ENCODE data around the gene SPPL2B.

GRCh38 chr19:2342656-2343288 is 14.3 kb downstream of the SPPL2B start:
- TF ChIP-seq ARNTL (CRISPR knock-in tag; IDR thresholded peaks at IDR 0.05; ENCODE audit: borderline replicate concordance, low read depth) (no peak), PATZ1 (CRISPR knock-in tag; IDR thresholded peaks at IDR 0.05; ENCODE audit: borderline replicate concordance) (no peak), PPARA (CRISPR knock-in tag; IDR thresholded peaks at IDR 0.05; ENCODE audit: borderline replicate concordance) (no peak), BACH2 (CRISPR knock-in tag; IDR thresholded peaks at IDR 0.05; ENCODE audit: borderline replicate concordance) (no peak), TOX (CRISPR knock-in tag; IDR thresholded peaks at IDR 0.05; ENCODE audit: borderline replicate concordance) (no peak), TSHZ2 (CRISPR knock-in tag; IDR thresholded peaks at IDR 0.05) (no peak), CSRNP3 (CRISPR knock-in tag; IDR thresholded peaks at IDR 0.05) (no peak), ZFP30 (CRISPR knock-in tag; IDR thresholded peaks at IDR 0.05) (no peak), ZNF8 (CRISPR knock-in tag; IDR thresholded peaks at IDR 0.05) (no peak), OSR1 (CRISPR knock-in tag; IDR thresholded peaks at IDR 0.05) (no peak), ZFP3 (CRISPR knock-in tag; IDR thresholded peaks at IDR 0.05) (no peak), ZC3H10 (CRISPR knock-in tag; IDR thresholded peaks at IDR 0.05) (no peak), CSDC2 (CRISPR knock-in tag; IDR thresholded peaks at IDR 0.05) (no peak)

All from SK-N-SH treated with all-trans-retinoic acid at 6 μM for 48 hours (cell line).